Limb (tissue), 2 donors: ENCODE results near the gene AFAP1.
A peak's percentile ranks its signal among the peaks of the same experiment; 100 is the strongest.

Experiments used
- DNase-seq, 2 donors: peaks; one replicate each; pipeline ENCODE4 v3.0.0-alpha.2; 2016; ENCODE audit errors: extremely low spot score in 2 of 2

AFAP1 gene

DNA sequence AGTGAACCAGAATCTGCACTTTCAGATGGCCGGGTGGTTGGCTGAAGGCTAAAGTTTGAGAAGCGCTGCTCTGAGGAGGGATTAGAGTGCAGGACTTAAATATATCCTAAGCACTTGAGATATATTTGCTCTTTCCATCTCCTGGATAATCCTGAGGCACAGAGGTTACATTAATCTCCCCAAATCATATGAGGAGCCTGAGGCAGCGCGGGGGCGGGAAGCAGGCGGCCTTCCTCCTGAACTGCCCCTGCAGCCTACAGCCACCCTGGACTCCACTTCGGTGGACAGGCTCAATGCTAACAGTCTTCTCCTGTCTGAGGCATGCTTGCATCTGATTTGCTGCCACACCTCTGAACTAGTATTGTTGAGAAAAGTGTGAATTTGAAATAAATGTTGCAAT is 72.5 kb downstream of the AFAP1 start:
- DNase-seq: no peak

DNA sequence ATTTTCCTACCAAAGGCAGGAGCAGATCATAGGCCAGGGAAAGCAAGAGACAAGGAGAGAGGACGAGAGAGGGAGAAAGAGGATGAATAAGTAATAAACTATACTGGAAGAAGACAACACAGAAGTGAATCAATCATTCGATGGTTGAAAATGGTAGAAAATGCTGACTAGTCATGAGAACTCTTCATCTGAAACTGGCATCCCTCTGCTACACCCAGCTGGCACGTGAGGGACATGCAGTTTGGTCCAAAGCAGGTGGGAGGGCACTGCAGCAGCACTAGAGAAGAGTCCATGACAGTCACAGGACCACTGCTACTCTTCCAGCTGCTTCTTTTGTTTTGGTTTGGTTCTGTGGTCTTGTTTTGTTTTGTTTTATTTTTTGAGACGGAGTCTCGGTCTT is 74.1 kb downstream of the AFAP1 start:
- DNase-seq: no peak

DNA sequence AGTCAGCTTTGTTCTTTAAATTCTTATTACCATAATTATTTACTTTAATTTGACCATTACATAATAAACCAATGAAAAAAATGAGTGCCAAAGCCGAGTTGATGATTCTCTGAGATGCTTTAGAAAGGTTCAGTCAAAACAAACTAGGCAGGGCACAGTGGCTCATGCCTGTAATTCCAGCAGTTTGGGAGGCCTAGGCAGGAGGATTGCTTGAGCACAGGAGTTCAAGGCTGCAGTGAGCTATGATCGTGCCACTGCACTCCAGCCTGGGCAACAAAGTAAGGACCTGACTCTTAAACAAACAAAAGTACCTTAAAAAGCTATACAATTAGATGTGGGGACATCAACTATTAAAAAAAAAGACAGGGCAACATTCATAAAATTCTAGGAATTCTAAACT is 75.0 kb downstream of the AFAP1 start:
- DNase-seq: no peak

DNA sequence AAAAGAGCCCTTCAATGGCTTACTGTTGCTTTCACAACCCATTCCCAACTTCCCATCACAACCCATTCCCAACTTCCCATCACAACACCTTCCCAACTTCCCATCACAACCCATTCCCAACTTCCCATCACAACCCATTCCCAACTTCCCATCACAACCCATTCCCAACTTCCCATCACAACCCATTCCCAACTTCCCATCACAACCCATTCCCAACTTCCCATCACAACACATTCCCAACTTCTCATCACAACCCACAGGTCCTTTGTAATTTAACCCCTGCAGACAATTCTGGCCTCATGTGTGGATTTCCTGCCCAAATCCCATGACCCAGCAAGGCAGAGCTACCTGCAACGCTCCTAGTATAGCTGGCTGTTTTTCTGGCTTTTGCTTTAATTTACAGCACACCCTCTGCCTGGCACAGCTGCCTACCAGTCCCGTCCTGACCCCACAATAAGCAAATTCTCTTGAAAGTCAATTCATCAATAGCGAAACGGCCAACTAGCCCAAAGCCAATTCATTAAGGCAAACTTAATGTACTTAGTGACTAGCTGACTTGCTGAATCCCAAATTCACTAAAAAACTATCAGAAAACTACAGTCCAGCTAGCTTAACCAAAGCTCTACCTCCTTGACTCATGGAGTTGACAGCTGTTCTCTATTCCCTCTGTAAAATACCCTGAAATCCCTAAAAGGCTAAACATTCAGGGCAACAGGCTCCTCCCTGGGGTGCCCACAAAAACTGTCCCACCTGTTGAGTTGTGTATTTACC is 75.6 kb downstream of the AFAP1 start:
- no peak for DNase-seq

DNA sequence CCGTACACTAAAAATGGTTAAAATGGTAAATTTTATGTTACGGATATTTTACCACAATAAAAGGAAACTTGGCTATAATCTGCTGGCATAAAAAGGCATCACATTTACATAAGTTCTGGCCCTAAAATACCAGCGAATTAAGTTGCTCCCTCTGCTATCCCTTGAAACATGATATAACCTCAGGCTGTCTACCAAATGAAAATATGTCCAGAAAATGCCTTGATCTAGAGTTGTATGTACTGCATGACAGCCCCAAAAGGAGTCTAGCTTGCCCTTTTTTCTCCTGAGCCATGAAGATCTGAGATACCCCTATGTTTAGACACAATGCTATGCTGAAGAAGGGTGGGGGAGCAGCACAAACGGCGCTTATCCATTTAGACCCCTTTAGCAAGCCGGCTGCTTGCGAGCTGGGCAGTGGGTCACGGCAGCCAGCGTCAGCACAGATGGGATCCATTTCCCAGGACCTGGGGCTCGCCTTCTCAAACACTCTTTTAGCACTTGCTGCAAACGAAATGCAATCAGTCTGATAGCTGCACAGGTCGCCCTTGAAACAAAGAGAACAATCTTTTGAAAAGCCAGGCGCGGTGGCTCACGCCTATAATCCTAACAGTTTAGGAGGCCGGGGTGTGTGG is 77.0 kb downstream of the AFAP1 start:
- peak in 1 of 2 donors; percentile 43 for DNase-seq

DNA sequence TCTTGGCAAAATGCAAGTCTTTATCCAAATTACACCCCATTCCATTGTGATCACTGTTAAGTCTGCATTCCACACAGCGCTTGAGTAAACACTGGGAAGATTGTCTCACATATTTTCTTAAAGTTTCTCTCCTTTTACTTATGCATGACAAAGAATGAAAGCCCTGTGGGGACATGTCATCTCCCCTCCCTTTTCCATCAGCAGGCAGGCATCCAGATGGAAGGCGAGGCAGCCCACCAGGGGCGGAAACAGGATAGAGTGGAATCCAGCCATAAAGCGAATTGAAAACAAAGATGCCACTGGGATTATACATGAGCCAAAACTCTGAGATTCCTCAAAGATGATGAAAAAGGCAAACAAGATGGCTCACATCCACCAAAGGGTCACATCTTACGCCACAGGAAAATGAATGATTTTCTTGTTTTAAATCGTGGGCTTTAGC is 78.2 kb downstream of the AFAP1 start:
- peak in 1 of 2 donors; percentile 43 for DNase-seq

DNA sequence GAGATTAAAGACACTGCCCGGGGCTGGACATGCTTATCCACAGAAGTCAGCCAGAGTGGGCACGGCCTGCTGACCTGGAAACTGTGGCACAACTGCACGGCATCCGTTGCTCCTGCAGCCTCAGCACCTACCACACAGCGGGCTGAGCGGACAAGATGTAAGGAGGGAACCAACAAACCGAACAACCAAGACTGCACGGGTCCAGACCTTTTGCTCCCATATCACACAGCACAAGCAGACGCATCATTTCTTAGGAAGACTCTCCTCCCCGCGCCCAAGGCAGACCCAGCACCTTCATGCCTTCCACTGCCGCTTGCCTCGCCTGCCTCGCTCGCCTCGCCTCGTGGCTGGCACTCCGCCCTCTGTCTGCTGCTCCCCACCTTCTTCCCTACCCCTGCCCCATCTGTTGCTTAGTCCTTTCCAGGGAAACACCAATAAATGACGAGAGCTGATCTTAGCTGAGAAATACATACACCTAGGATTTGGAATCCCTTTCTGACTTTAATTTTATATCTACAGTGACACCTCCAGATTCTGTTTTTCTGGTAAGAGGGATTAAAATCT is 79.0 kb downstream of the AFAP1 start:
- DNase-seq: no peak

DNA sequence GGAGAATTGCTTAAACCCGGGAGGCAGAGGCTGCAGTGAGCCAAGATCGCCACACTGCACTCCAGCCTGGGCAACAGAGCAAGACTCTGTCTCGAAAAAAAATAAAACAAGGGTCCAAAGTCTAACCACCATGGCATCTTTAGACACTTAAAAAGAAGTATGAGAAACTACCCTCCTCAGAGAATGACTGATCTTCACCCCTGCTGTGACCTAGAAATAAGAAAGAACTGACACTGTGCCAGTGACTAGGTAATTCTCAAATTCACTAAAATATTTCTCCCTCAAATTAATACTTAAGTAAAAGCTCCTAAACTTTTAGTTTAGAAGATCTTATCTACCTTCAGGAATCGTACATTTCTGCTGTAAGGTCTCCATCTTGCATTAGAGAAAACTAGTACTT is 80.3 kb downstream of the AFAP1 start:
- DNase-seq: no peak

DNA sequence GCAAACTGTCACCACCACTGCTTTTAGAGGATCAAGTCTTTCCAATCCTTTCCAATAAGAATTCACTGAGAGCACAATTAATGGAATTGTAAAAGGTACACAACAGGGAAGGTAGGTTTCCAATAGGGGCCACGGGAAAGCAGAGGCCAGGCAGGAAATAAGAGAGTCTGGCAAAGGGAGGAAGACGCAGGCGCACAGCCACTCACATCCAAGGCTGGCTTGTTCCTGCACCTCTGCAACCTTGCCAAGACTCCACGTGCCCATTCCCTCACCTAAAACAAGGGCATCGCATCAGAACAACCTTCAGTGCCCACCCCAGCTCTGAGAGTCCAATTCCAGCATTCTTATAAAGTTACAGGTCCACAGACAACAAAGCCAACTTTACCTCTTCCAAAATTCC is 81.2 kb downstream of the AFAP1 start:
- DNase-seq: no peak

DNA sequence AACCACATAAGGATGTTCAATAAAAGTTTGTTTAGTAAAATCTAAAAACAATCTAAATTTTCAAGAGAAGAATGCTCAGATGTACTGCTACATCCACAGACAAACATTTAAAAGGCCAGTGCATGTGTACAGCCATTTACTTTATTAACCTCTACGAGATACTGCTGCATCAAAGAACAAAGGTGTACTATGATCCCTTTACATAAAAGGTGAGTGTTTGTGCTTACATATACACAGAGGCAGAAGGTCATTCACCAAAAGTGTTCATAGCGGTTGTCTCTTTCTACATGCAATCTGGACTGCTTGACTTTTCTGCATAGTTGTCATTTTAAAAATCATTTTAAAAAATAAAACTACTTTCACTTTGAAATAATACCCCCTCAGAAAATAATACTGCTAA is 81.7 kb downstream of the AFAP1 start:
- DNase-seq: no peak

DNA sequence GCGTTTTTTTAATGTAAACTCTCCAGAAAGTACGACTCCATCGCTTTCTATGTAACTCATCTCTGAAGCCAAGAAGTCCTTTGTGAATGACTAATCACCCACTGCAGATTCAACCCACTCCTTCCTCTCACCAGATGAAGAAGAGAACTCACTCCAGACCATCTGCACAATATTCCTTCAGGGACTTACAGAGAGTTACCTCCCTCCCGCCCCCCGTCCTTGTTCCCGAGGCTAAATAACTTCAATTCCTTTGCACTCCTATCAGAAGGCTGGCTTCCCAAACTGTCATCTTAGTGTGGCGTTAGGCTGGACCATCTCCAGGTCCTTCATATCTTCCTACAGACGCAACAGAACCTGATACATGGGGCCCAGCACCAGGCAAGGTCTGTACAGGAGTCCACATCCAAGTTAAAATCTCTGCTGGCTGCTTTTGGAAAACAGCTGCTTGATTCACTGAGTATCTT is 82.4 kb downstream of the AFAP1 start:
- peak; percentile 50 to 60 for DNase-seq

DNA sequence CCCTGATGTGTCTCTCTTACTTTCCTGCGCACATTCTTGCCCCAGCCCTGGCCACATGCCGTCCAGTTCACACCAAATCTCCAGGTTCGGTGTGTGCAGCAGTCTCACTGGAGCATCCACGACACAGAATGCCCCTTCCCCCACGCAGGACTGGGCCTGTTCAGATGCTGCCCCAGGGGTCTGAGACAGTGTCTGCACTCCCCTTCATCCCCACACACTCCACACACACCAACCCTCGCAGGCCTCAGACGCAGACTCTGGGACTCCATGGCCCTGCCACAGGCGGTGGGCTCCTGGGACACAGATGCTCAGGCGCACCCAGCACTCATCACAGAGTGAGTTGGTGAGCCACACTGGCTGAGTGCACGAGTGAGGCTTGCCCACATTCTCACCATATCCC is 83.9 kb downstream of the AFAP1 start:
- no peak for DNase-seq

DNA sequence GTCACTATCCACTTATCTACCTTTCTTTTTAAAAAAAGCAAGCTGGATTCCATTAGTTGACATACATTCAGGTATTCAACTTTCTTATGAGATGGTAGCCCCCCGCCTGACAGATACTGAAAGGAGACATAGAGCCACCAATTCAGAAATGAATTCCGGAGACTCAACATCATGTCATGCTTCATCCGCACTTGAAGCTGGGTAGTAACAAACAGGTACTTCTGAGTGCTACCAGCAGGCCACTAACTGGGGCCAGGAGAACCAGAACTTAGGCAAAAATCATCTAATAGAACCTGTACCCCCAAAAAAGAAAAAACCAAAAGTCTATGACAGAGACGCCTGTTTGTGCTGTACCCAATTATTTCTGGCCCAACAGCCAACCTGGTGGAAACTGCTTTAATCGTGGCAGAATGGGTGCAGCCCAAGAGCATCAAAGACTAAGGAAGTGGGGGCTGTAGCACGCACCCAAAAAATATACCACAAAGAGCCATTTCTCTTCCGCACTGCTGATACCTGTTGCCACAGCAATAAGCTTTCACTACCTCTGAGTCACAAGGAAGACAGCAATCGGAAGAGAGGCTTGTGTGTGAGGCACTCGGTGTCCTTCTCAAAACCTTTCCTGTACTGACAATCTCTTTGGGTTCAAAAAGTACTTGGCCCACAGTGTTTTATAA is 84.8 kb downstream of the AFAP1 start:
- DNase-seq: no peak

DNA sequence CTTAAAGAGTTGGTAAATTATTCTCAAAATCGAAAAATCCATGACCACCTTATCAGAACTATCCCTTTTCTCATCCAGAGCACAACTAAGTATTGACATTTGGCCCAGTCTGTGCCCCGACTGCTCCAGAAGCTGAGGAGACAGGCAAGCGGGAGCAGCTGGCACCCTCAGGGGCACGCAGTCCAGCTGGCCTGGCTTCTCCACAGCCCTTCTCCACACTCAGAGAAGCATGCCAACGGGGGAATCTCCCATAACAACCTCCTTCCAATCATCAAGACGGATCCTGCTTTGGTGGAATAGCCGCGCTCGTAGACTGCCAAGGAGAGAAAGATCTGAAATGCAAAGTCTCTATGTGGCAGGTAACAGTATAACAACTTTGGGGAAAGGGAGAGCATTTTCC is 85.4 kb downstream of the AFAP1 start:
- no peak for DNase-seq

DNA sequence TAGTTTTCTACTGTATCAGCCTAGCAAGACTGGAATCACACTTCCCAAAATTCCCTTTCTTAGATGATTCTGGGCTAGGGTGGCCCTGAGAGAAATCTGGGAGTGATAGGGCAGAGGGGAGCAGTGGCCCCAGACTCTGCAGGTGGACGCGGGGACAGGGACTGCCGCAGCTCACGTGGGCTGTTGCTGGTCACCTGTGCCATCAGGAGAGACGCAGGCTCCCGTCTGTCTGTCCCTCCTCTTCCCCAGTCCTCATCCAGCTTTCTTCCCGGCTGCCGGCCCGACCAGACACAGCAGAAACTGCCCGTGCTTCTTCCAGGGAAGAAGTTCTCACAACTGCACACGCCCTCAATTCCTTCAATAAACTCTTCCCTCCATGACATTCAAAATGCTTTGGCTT is 86.4 kb downstream of the AFAP1 start:
- DNase-seq: no peak

DNA sequence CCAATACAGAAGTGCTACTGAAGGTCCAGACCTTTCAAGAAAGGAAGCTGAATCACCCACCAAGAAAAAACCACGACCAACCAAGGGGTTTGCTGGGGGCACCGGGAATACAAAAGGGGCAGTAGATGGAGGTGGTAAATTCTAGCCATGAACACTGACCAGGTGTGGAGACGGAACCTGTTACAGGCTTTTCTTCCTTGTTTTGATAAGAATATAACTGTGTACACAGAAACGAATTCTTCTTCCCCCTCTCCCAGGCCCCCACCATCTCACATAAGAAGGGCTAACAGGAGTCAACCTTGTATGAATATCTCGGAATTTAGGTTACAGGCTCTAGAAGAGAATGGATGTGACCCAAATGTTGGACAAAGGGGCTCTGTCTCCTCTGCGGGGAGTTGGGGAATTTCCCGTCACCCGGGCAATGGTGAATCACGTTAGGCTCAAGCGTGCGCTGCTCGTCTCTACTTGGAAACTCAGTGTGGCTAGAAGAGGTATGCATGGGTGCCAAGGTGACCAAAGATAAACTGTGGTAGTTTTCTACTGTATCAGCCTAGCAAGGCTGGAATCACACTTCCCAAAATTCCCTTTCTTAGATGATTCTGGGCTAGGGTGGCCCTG is 87.0 kb downstream of the AFAP1 start:
- DNase-seq: no peak

DNA sequence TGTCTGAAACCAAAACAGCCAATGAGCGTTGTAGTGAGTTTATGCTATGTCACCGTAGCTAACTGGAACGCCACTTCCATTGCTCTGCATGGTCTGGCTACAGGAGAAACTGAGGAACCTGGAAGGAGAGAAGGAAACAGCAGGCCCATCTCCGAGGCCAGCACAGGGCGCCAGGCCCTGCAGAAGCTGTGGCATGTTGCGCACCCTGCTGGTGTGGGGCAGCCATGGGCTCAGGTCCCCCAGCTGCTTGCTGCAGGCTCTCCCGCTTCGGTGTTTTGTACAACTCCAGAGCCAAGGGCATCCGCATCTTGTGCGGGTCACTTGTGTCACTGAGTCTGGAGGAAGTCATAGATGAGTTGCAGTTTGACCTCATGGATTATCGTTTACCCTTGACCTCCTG is 89.2 kb downstream of the AFAP1 start:
- no peak for DNase-seq

DNA sequence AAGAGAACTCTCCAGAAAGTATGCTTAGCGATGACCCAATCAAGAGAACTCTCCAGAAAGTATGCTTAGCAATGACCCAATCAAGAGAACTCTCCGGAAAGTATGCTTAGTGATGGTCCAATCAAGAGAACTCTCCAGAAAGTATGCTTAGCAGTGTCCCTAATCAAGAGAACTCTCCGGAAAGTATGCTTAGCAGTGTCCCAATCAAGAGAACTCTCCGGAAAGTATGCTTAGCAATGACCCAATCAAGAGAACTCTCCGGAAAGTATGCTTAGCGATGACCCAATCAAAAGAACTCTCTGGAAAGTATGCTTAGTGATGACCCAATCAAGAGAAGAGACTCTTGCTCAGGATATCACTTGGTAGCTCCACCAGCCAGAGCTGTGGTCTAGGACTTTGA is 92.5 kb downstream of the AFAP1 start:
- no peak for DNase-seq

DNA sequence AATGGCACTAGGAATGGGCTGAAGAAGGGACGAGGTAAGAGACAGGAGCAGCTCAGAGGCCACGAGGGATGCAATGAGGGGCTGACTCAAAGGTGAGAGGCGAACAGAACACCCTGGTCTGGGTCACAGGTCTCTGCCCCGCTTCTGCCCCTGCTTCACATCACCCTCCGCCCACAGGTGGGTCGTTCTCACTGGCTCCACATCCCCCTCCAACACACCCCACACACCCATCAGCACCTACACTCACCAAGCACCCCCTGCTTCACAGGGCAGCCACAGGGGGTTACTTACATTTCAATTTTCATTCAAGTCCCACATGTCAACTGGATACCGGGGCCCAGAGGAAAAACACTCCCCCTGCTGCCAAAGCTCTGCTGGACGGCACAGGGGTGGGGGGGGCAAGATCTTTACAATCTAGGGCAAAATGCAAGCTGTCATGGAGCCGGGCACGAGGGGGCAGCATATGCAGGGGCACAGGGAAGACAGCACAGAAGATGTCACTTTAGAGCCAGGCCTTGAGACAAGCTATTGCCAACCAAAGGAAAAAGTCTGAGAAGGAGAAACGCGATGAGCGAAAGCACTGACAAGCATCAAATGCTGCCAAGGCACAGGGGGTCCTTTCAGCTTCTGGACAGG is 94.0 kb downstream of the AFAP1 start:
- DNase-seq: peak in 1 of 2 donors; percentile 50

DNA sequence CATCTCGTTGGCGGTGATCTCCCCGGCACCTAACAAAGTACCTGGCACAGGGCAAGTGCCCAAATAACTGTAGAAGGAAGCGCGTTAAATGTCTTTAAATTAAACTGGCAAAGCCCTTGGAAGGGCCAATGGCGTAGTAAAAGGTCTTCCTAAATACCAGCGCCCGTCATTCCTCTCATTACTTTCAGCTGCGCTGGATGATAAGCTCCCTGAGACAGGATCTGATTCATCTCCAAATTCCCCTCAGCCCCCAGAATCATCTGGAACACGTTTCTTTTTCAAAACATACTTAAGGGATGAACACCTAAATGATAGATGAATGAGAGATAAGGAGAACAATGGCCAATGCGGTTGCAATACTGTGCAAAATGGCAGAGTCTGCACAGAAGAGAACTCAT is 95.1 kb downstream of the AFAP1 start:
- DNase-seq: no peak

DNA sequence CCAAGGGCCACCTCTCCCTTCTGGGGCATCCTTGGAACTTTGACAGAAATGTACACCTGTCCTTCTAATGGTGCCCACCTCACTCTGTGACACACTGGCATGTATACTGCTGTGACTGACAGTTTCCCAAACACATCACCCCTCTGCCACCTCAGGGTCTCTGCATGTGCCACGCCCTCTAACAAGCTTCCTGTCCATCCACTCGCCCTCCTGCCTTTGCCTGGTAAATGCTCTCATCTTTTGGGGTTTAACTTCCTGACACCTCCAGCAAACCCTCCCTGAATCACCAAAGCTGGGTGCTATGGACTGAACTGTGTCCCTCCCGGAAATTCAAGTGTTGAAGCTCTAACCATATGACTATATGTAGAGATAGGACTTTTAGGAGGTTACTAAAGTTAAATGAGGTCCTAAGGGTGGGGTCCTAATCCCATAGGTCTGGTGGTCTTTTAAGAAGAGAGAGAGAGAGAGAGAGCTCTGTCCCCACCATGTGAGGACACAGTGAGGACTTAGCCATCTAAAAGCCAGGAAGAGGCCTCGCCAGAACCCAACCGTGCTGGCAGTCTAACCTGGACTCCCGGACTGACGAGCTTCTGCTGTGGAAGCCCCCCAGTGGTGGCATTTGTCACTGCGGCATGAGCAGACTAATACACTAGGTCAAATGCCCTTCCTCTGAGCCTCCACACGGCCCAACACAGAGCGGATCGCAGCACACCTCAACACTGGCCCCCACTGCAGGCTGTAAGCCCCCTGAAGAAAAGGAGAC is 95.6 kb downstream of the AFAP1 start:
- peak in 1 of 2 donors; percentile 73 for DNase-seq
